PFSK-1 (cell line): Measurements from ENCODE around the gene SUSD4.

Experiments
- FOXP2 ChIP-seq: optimal IDR thresholded peaks from 2 replicates; pipeline ENCODE3; 2011; ENCODE audit warnings: borderline replicate concordance, control low read depth, inconsistent platforms; ENCODE audit not compliant: insufficient read depth; ENCODE audit errors: extremely low read length, extremely low read depth
- POLR2AphosphoS5 ChIP-seq: IDR thresholded peaks from 2 replicates; pipeline ENCODE4 v1.6.1; 2012; ENCODE audit warnings: low read depth, mild to moderate bottlenecking, control low read depth, low read length, moderate library complexity
- SIN3A ChIP-seq: IDR thresholded peaks from 2 replicates; pipeline ENCODE4 v1.6.1; 2012; ENCODE audit warnings: mild to moderate bottlenecking, low read length, moderate library complexity, borderline replicate concordance; ENCODE audit not compliant: insufficient read depth
- TAF1 ChIP-seq: IDR thresholded peaks from 2 replicates; pipeline ENCODE4 v1.6.1; 2012; ENCODE audit warnings: low read length, control low read depth, borderline replicate concordance; ENCODE audit not compliant: insufficient read depth
- TF ChIP-seq, protein P1 (sequence below), 2 experiments: IDR thresholded peaks; 2 replicates each; pipeline versions ENCODE4 v1.6.1 to v1.8.0; 2011 to 2012; ENCODE audit warnings: low read depth in 2 of 2, low read length in 2 of 2, control low read depth in 1 of 2, inconsistent platforms in 1 of 2, mild to moderate bottlenecking in 1 of 2, moderate library complexity in 1 of 2; ENCODE audit not compliant: insufficient read depth in 1 of 2

The SUSD4 gene

GRCh38 chr1:223257856-223258550, 106.0 kb downstream of the SUSD4 start:
- no peak for TF ChIP-seq FOXP2

- TF ChIP-seq POLR2AphosphoS5 (no peak), TAF1 (no peak), SIN3A (no peak), FOXP2 (no peak)
- TF ChIP-seq, protein P1, sequence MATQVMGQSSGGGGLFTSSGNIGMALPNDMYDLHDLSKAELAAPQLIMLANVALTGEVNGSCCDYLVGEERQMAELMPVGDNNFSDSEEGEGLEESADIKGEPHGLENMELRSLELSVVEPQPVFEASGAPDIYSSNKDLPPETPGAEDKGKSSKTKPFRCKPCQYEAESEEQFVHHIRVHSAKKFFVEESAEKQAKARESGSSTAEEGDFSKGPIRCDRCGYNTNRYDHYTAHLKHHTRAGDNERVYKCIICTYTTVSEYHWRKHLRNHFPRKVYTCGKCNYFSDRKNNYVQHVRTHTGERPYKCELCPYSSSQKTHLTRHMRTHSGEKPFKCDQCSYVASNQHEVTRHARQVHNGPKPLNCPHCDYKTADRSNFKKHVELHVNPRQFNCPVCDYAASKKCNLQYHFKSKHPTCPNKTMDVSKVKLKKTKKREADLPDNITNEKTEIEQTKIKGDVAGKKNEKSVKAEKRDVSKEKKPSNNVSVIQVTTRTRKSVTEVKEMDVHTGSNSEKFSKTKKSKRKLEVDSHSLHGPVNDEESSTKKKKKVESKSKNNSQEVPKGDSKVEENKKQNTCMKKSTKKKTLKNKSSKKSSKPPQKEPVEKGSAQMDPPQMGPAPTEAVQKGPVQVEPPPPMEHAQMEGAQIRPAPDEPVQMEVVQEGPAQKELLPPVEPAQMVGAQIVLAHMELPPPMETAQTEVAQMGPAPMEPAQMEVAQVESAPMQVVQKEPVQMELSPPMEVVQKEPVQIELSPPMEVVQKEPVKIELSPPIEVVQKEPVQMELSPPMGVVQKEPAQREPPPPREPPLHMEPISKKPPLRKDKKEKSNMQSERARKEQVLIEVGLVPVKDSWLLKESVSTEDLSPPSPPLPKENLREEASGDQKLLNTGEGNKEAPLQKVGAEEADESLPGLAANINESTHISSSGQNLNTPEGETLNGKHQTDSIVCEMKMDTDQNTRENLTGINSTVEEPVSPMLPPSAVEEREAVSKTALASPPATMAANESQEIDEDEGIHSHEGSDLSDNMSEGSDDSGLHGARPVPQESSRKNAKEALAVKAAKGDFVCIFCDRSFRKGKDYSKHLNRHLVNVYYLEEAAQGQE (IDR thresholded peaks at IDR 0.05; ENCODE audit: insufficient read depth in 1 of 2, low read depth in 2 of 2, low read length in 2 of 2), result no peak
These were observed 107.9 kb downstream of the SUSD4 start for GRCh38 chr1:223256034-223256433.

DNA sequence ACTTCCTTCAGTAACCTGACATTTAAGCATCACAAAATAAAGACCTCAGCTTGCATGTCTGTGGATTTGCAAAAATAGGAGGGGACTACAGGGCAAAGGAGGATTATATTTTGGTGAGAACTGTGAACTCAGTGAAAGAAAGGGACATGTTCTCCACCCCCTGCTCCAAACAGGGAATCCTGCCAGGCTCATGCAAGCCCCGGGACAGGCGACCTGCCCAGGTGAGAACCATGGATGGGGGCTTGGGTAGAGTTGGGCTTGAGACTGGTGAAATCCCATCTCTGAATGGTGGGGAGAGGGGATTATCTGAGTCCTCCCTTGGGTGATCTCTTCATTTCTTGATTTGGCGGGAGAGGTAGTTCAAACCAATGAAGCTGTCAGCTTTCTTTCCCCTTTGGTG, 110.1 kb downstream of the SUSD4 start:
- TF ChIP-seq SIN3A, result no peak
- no peak for TF ChIP-seq FOXP2
- TF ChIP-seq, protein P1 (IDR thresholded peaks at IDR 0.05; ENCODE audit: insufficient read depth in 1 of 2, low read depth in 2 of 2, low read length in 2 of 2), result no peak

DNA sequence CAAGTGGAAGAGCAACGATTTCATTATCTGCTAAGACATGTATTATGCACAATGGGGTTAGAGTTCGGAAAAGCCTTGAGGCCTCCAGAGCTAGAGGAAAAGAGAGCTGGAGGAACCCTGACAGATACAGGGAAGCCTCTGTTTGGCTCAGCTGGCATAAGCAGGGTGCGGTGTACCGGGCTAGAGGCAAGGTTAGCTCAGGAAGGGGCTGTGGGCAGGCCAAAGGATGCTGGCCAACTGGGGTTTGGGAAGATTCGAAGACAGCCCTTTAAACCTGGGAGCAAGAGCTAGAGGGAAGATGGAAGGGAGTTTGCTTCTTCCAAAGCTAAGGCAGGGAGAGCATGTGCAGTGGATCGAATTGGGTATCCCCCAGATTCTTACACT, 113.4 kb downstream of the SUSD4 start:
- TF ChIP-seq SIN3A, result no peak
- no peak for TF ChIP-seq POLR2AphosphoS5
- TF ChIP-seq, protein P1 (IDR thresholded peaks at IDR 0.05; ENCODE audit: insufficient read depth in 1 of 2, low read depth in 2 of 2, low read length in 2 of 2), result no peak
- no peak for TF ChIP-seq TAF1
- no peak for TF ChIP-seq FOXP2

- TF ChIP-seq FOXP2 (no peak), SIN3A (no peak), TAF1 (no peak), POLR2AphosphoS5 (no peak)
- TF ChIP-seq, protein P1 (IDR thresholded peaks at IDR 0.05; ENCODE audit: insufficient read depth in 1 of 2, low read depth in 2 of 2, low read length in 2 of 2), result no peak
These were observed 113.9 kb downstream of the SUSD4 start for GRCh38 chr1:223249854-223250631.
